NCI-H2171 treated with DMSO at 0.1 percent for 48 hours (cell line): ENCODE results near the gene LAMC3.
A peak's percentile ranks its signal among the peaks of the same experiment; 100 is the strongest.
"Not testable (repeated sequence)": the region's sequence is repeated elsewhere in the genome, so short reads cannot be mapped to it uniquely, and the experiment has no call there.

Experiments
- DNase-seq: peaks from one replicate; lab custom pipeline; 2025; lab: John Stamatoyannopoulos, UW

LAMC3 gene

GRCh38 chr9:130991778-130992681 lies 16.9 kb upstream of the LAMC3 start:
- no peak for DNase-seq

DNA sequence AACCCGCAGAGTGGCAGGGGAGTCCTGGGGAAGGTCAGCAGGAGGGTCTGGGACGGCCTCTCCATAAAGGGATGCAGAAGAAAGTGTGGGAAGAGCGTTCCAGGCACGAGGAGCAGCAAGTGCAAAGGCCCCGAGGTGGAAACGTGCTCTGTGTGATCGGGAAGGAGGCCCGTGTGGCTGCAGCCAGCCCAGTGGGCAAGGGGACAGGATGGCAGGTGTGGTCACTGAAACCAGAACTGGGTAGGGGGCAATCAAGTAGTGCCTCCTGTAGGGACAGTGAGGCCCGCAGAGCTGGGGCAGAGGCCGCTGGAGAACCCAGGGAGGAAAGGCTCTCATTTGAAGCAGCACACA lies 16.3 kb upstream of the LAMC3 start:
- no peak for DNase-seq

DNA sequence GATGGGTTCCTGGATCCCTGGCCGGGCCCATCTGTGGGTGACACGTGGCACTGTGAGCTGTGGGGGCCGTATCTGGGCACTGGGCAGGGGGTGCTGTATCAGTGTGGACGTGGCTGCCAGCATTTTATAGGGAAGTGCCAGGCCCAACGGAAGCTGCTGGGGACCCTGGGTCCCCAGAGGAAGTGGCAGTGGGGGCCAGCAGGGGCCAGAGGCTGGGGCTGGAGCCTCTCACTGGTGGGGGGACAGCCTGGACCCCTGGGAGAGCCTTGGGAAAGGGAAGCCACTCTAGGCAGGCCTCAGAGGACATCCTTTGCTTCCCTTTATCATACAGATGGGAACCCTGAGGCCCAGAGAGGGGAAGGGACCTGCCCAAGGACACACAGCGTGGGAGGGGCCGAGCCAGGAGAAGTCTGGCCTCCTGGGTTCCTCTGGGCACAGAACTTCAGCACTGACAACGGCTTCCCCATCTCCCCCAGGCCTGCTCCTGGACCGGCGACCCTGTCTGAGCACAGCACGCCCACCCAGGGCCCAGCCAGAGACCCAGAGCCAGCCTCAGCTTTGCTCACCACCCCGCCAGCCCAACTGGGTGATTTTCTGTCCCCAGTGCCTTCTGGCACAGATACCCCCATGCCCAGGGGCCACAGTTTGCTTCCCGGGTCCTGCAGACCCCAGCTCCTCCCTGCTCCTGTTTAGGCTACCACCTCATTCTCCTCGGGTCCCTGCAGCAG lies 15.5 kb upstream of the LAMC3 start:
- no peak for DNase-seq

- no peak for DNase-seq
Measured at GRCh38 chr9:130994135-130995085, 14.6 kb upstream of the LAMC3 start.

- peak; percentile 34 for DNase-seq
Measured at GRCh38 chr9:130995086-130996011, 13.6 kb upstream of the LAMC3 start.

- DNase-seq, result no peak
Measured at GRCh38 chr9:130996205-130996604, 12.8 kb upstream of the LAMC3 start.

DNA sequence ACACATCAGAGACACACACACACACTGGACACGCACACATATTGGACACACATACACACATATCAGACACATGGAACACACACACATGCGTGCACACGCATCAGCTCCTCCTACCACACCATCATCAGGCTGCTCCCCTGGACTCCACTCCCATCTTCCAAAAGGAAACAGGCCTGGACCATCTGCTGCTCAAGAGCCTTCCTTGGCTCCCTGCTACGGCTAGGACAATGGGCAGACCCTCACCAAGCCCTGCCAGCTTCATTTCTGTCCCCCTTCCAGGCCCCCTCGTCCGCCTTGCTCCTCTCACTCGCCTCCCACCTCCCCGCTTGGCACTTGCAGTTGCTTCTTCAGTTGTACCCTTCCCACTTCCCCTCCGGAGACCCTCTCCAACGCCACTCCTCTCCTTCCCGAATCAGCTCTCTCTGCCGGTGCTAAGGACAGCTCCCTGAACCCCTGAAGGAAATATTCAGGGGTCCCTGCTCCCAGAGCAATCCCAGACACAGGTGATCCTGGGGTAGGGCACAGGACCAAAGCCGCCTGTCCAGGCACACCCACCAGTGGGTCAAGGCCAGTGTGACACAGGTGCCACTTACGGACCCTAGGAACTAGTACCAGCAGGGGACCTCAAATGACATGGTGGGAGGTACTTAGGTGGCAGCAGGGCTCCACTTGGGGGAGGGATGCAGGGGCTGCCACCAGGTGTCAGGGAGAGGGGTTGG lies 12.1 kb upstream of the LAMC3 start:
- DNase-seq, result no peak

DNA sequence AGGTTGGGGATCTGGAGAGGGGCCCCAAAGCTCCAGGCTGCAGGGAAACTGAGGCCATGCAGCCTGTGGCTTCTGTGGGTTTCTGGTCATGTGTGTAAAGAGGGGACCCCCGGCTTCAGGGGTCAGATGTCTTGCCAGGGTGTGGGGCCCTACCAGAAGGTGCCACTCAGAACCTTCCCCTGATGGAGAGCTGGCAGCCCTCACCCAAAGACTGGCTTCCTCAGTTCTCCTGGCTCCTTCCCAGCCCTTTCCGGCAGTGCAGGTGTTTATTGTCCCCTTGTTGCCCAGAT lies 11.6 kb upstream of the LAMC3 start:
- DNase-seq, result no peak

GRCh38 chr9:130997925-130998596 lies 10.9 kb upstream of the LAMC3 start:
- peak; percentile 56 for DNase-seq

GRCh38 chr9:130998597-130999244 lies 10.3 kb upstream of the LAMC3 start:
- DNase-seq, result no peak

DNA sequence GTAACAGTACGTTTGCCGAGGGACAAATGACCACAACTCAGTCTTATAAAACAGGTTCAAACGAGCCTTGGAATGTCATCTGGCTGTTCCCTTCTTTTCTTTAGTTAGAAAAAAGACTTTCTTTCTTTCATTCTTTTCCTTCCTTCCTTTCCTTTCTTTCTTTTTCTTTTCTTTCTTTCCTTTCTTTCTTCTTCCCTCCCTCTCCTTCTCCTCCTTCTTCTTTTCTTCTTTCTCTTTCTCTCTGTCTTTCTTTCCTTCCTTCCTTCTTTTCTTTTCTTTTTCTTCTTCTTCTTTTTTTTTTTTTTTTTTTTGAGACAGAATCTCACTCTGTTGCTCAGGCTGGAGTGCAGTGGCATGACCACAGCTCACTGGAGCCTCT lies 9.7 kb upstream of the LAMC3 start:
- no peak for DNase-seq

DNA sequence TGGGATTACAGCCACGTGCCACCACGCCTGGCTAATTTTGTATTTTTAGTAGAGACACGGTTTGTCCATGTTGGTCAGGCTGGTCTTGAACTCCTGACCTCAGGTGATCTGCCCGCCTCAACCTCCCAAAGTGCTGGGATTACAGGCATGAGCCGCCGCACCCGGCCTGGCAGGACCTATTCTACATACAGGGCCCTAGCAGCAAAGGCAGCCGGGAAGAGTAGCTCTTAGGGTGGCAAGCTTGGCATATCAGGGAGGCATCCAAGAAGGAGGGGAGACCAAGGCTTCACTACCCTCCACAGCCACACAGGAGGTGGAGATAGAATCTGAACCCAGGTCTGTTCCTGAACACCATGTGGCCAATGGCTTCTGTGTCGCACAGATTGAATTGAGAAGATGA lies 8.4 kb upstream of the LAMC3 start:
- DNase-seq, result not testable (repeated sequence)

GRCh38 chr9:131001021-131001420 lies 8.0 kb upstream of the LAMC3 start:
- DNase-seq, result no peak

DNA sequence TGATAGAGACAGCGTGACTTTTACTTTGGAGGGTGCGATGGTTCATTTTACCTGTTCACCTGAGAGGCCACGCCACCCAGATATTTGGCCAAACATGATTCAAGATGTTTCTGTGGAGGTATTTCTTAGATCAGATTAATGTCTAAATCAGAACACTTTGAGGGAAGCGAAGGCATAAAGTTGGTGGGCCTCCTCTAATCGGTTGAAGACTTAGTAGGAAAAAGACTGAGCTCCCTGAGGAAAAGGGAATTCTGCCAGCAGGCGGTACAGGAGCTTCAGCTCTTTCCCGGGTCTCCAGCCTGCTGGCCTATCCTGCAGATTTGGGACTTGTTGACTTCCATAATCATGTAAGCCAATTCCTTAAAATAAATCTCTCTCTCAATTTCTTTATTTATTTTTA lies 7.0 kb upstream of the LAMC3 start:
- no peak for DNase-seq

DNA sequence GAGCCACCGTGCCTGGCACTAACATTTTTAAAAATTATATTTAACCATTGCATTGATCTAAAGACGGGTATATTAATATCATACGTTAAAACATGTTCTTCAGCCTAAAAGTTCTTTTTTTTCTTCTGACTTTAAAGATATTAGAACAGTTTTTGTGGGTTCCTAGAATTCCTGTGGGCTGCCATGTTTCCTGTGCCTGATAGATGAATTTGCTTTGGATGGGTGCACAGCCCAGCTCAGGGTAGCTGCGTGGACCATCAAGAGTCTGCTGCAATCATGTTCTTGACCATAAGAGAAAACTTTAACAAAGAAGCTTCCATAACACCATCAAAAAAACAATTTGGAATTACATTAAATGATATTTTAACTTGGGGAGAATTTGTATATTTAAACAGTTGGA lies 2.4 kb upstream of the LAMC3 start:
- no peak for DNase-seq

GRCh38 chr9:131008086-131008485 lies 888 bp upstream of the LAMC3 start:
- DNase-seq, result no peak

DNA sequence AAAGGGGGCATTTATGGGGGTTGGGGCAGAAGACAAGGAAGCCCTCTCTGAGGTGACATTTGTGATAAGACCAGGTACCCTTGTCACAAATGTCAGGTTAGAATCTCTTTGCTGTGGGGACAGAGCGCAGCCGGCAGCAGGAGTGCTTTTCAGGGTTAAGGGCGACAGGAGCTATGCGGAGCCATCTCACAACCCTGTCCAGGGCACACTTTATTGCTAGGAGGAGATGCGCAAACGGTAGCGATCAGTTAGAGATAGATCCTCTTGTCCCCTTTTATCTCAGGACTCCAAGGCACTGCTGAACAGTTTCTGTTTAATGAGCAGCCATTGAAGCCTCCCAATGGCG lies 438 bp upstream of the LAMC3 start:
- no peak for DNase-seq

DNA sequence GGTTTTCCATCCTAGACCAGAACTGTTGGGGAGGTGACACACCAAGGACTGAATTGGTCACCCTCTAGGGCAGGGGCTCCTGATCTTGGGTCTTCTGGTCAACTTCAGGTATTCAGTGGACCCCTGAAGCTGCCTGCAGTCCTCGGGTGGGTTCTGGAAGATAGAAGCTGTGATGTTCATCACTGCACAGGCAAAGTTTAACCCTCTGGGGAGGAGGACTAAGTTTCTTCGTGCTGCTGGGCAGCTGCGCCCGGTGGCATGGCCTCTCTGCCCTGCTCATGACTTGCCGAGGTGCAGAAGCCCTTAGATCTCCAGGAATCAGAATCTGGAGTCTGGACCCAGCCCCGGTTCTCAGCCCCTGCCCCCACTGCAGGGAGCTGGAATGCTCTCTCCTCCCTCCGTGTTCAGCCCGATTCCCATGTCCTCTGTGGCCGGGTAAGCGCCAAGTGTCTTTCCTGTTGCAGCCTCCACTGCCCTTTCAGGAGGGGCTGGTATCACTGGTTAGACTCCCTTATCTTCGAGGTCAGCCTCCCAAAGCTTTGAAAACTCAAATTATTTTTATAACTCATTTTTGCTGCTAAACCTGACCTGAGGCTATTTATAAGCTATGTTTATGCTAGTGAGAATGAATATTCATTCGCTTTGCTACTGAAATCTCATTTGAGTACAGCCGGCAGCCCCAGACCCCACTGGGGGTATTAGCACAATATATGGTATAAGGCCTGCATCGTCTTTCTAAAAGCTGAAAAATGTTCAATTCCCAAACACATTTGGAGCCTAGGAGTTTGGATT lies 1.7 kb downstream of the LAMC3 start:
- no peak for DNase-seq
